H1 (cell line): ENCODE measurements around the gene CLBA1. TPM values are rescaled to one million over a fixed set of nuclear protein-coding genes. Genes with fewer than 3 reads are reported as not detected.

Experiments used
- CTCF ChIA-PET: fragments of 300-600 bp; sonication (Branson Sonifier 250); formaldehyde crosslinking; loops from one replicate; lab custom pipeline; 2021; ENCODE audit not compliant: partially characterized antibody; lab: Charles Lee
- POLR2A ChIA-PET: fragments of 300-600 bp; sonication (Branson Sonifier 250); formaldehyde crosslinking; loops from one replicate; lab custom pipeline; 2021; ENCODE audit warnings: inconsistent platforms; ENCODE audit not compliant: partially characterized antibody; lab: Charles Lee
- DNase-seq, 2 experiments: peaks; one replicate each; pipeline versions ENCODE4 v3.0.0 to v3.0.0-alpha.2; 2010 to 2022; ENCODE audit warnings: low spot score in 2 of 2, low read depth in 1 of 2, mixed read lengths in 1 of 2
- FAIRE-seq: peaks from 2 replicates; lab custom pipeline; 2011; peaks lifted over from hg19 to GRCh38; lab: Jason Lieb, UNC
- H2AFZ ChIP-seq: 2 replicates; pipeline ENCODE4 v1.8.1; 2012; ENCODE audit warnings: low read length, inconsistent platforms
- H2AK5ac ChIP-seq: 2 replicates; pipeline ENCODE4 v1.6.1; 2013; ENCODE audit warnings: low read depth, low read length
- H2BK120ac ChIP-seq: replicated peaks from 2 replicates; pipeline ENCODE3; 2013; ENCODE audit warnings: low read depth, low read length, inconsistent platforms
- H2BK12ac ChIP-seq: 2 replicates; pipeline ENCODE4 v1.6.1; 2013; ENCODE audit warnings: low read depth, low read length
- H2BK15ac ChIP-seq: 2 replicates; pipeline ENCODE4 v1.6.1; 2013; ENCODE audit warnings: low read length
- H2BK20ac ChIP-seq: 2 replicates; pipeline ENCODE4 v1.6.1; 2013; ENCODE audit warnings: low read length
- H2BK5ac ChIP-seq: 2 replicates; pipeline ENCODE4 v1.6.1; 2013; ENCODE audit warnings: low read depth, low read length
- H3K14ac ChIP-seq: 2 replicates; pipeline ENCODE4 v1.6.1; 2013; ENCODE audit warnings: inconsistent platforms; ENCODE audit not compliant: insufficient read length
- H3K18ac ChIP-seq: 2 replicates; pipeline ENCODE4 v1.6.1; 2013; ENCODE audit warnings: low read length; ENCODE audit errors: extremely low read depth
- H3K23ac ChIP-seq: 2 replicates; pipeline ENCODE4 v1.6.1; 2013; ENCODE audit warnings: inconsistent platforms; ENCODE audit not compliant: insufficient read length
- H3K23me2 ChIP-seq: 2 replicates; pipeline ENCODE4 v1.6.1; 2013; ENCODE audit warnings: low read depth, low read length
- H3K27ac ChIP-seq: 2 replicates; pipeline ENCODE4 v1.6.1; 2011; ENCODE audit warnings: low read depth, low read length, inconsistent platforms
- H3K27me3 ChIP-seq, 4 experiments: replicated peaks in 1 of 4; 1 replicate in 1 of 4; 2 replicates in 3 of 4; pipeline versions ENCODE4 v1.6.1 to v1.8.1; 2011 to 2013; ENCODE audit warnings: low read length in 3 of 4, mild to moderate bottlenecking in 3 of 4, inconsistent platforms in 2 of 4, mixed read lengths in 2 of 4, moderate library complexity in 1 of 4; ENCODE audit not compliant: control insufficient read depth in 3 of 4, insufficient read depth in 3 of 4; ENCODE audit errors: extremely low read depth in 1 of 4
- H3K36me3 ChIP-seq, 4 experiments: 2 replicates each; pipeline versions ENCODE4 v1.6.1 to v1.8.1; 2011 to 2013; ENCODE audit warnings: mild to moderate bottlenecking in 4 of 4, low read length in 3 of 4, moderate library complexity in 2 of 4, control low read depth in 1 of 4, inconsistent platforms in 1 of 4; ENCODE audit not compliant: insufficient read depth in 4 of 4, control insufficient read depth in 2 of 4
- H3K4ac ChIP-seq: replicated peaks from 2 replicates; pipeline ENCODE3; 2013; ENCODE audit warnings: low read length, low read depth, mixed read lengths, inconsistent platforms; ENCODE audit not compliant: insufficient read length
- H3K4me1 ChIP-seq, 4 experiments: replicated peaks in 1 of 4; 1 replicate in 1 of 4; 2 replicates in 3 of 4; pipeline versions ENCODE4 v1.6.1 to v1.8.1; 2011 to 2013; ENCODE audit warnings: low read length in 3 of 4, inconsistent platforms in 2 of 4, mixed read lengths in 1 of 4; ENCODE audit not compliant: insufficient read depth in 4 of 4, control insufficient read depth in 3 of 4
- H3K4me2 ChIP-seq, 2 experiments: 2 replicates each; pipeline versions ENCODE4 v1.6.1 to v1.8.1; 2011 to 2013; ENCODE audit warnings: low read depth in 2 of 2, low read length in 2 of 2, control low read depth in 1 of 2, inconsistent platforms in 1 of 2, mild to moderate bottlenecking in 1 of 2; ENCODE audit not compliant: insufficient read depth in 1 of 2
- H3K4me3 ChIP-seq, 4 experiments: fragments of 200-600, 300-600 bp in 1 of 4; sonication (generic), shearing (Covaris generic), sonication (Bioruptor Twin) in 1 of 4; 2 replicates each; pipeline versions ENCODE4 v1.5.1 to v1.8.1; 2011 to 2016; ENCODE audit warnings: low read length in 4 of 4, low read depth in 3 of 4, control low read depth in 2 of 4, inconsistent platforms in 2 of 4, mild to moderate bottlenecking in 2 of 4, mixed read lengths in 1 of 4, moderate library complexity in 1 of 4; ENCODE audit not compliant: insufficient read depth in 2 of 4; ENCODE audit errors: extremely low read depth in 1 of 4
- H3K56ac ChIP-seq: replicated peaks from 2 replicates; pipeline ENCODE3; 2013; ENCODE audit warnings: low read depth, mild to moderate bottlenecking, mixed read lengths, low read length, inconsistent platforms; ENCODE audit not compliant: insufficient read length
- H3K79me1 ChIP-seq: 2 replicates; pipeline ENCODE4 v1.6.1; 2013; ENCODE audit warnings: low read depth, low read length, control low read depth
- H3K79me2 ChIP-seq, 2 experiments: 2 replicates each; pipeline versions ENCODE4 v1.6.1 to v1.8.1; 2012 to 2013; ENCODE audit warnings: low read length in 2 of 2, mild to moderate bottlenecking in 2 of 2, inconsistent platforms in 1 of 2; ENCODE audit not compliant: insufficient read depth in 2 of 2, control insufficient read depth in 1 of 2
- H3K9ac ChIP-seq, 4 experiments: replicated peaks in 1 of 4; 1 replicate in 1 of 4; 2 replicates in 3 of 4; pipeline versions ENCODE4 v1.6.1 to v1.8.1; 2011 to 2013; ENCODE audit warnings: low read depth in 3 of 4, low read length in 3 of 4, control low read depth in 2 of 4, mild to moderate bottlenecking in 2 of 4, moderate library complexity in 2 of 4, inconsistent platforms in 1 of 4; ENCODE audit errors: extremely low read depth in 1 of 4
- H3K9me3 ChIP-seq, 2 experiments: 2 replicates each; pipeline versions ENCODE4 v1.6.1 to v1.8.1; 2012 to 2013; ENCODE audit warnings: mild to moderate bottlenecking in 2 of 2, moderate library complexity in 2 of 2, control low read depth in 1 of 2, inconsistent platforms in 1 of 2, low read depth in 1 of 2, low read length in 1 of 2, mixed read lengths in 1 of 2; ENCODE audit not compliant: insufficient read depth in 2 of 2
- H4K20me1 ChIP-seq, 2 experiments: replicated peaks in 1 of 2; 2 replicates each; pipeline versions ENCODE3 to v1.8.1; 2011 to 2013; ENCODE audit warnings: inconsistent platforms in 2 of 2, low read length in 2 of 2, mild to moderate bottlenecking in 1 of 2; ENCODE audit not compliant: insufficient read depth in 2 of 2, control insufficient read depth in 1 of 2
- H4K5ac ChIP-seq: 2 replicates; pipeline ENCODE4 v1.6.1; 2013; ENCODE audit warnings: low read length, low read depth, mixed read lengths, inconsistent platforms; ENCODE audit not compliant: insufficient read length
- H4K8ac ChIP-seq: 2 replicates; pipeline ENCODE4 v1.8.0; 2013; ENCODE audit warnings: mild to moderate bottlenecking, moderate library complexity, low read length, inconsistent platforms; ENCODE audit not compliant: insufficient read depth; ENCODE audit errors: extremely low read depth
- H4K91ac ChIP-seq: replicated peaks from 2 replicates; pipeline ENCODE3; 2013; ENCODE audit warnings: low read length, mixed read lengths, inconsistent platforms; ENCODE audit not compliant: insufficient read length
- GABPA ChIP-seq: IDR thresholded peaks from 2 replicates; pipeline ENCODE4 v1.6.1; 2011; ENCODE audit warnings: mild to moderate bottlenecking, low read length, moderate library complexity, borderline replicate concordance; ENCODE audit not compliant: insufficient read depth
- USF2 ChIP-seq: IDR thresholded peaks from 2 replicates; pipeline ENCODE4 v1.6.1; 2011; ENCODE audit warnings: low read length, improper control_type of control experiment
- WGBS, 2 experiments: shearing (Covaris generic) in 1 of 2; methylation state at CpG; one replicate each; pipeline versions ENCODE4 v1.1.6 to v1.1.7; 2013 to 2015; ENCODE audit warnings: low lambda C conversion rate in 2 of 2, mixed read lengths in 2 of 2, inconsistent platforms in 1 of 2, low coverage in 1 of 2, missing lambda C conversion rate in 1 of 2; ENCODE audit not compliant: insufficient replicate concordance in 2 of 2, insufficient coverage in 1 of 2, insufficient read length in 1 of 2; ENCODE audit errors: extremely low coverage in 1 of 2, missing lambda C conversion rate in 1 of 2; 5-methylcytosine and 5-hydroxymethylcytosine counted together
- polyA plus RNA-seq, 7 experiments: library from polyadenylated mRNA; depleted of rRNA in 3 of 7; stranded (reverse) in 5 of 7; unstranded in 2 of 7; fragments of >200 nt in 5 of 7; fragments of 200-250 nt in 2 of 7; gene quantifications; 1 replicate in 5 of 7; 2 replicates in 1 of 7; 4 replicates in 1 of 7; pipeline versions ENCODE4 v1.2.1 to v1.2.3, GENCODE V29; 2011 to 2013; ENCODE audit warnings: missing spikeins in 2 of 7, mixed read lengths in 2 of 7
- total RNA-seq: library from RNA; stranded (reverse); fragmentation: NEBNext Ultra II Directional; extraction: Animal tissue kit (Norgen Biotek cat#: 25700); gene quantifications from 2 replicates; pipeline ENCODE4 v1.2.1, GENCODE V29; 2021

The CLBA1 gene
- total and polyA plus RNA-seq, 2 of the 8 experiments (the other 6 are each of a cell fraction or from before 2014, with no cell fraction given): 1.6 to 2.4 TPM

GRCh38 chr14:105028251-105028927 is 42.8 kb downstream of the CLBA1 start:
- no peak overlapping the region for H3K4me3 ChIP-seq
- no peak overlapping the region for H2BK20ac ChIP-seq
- no peak overlapping the region for H3K23ac ChIP-seq
- no peak overlapping the region for H4K91ac ChIP-seq
- no peak overlapping the region for H2AK5ac ChIP-seq
- H3K79me1 ChIP-seq: no peaks in the 10 kb centered on the region
- H3K56ac ChIP-seq: no peak overlapping the region
- H3K4ac ChIP-seq: no peak overlapping the region
- no peak for DNase-seq
- no peaks in the 10 kb centered on the region for H4K20me1 ChIP-seq
- no peak overlapping the region for H3K4me2 ChIP-seq
- H4K5ac ChIP-seq: no peak overlapping the region
- no peak overlapping the region for H3K14ac ChIP-seq
- H2BK15ac ChIP-seq: no peak overlapping the region
- H2BK120ac ChIP-seq: no peak overlapping the region
- POLR2A ChIA-PET: interaction anchor here (1.8 kb wide), 1 partner anchor 12 kb away, joined by 4 read pairs; no protein-coding TSS in a partner anchor
- H3K79me2 ChIP-seq: no peaks in the 10 kb centered on the region
- no peaks in the 10 kb centered on the region for H3K4me1 ChIP-seq
- H3K23me2 ChIP-seq: no peaks in the 10 kb centered on the region
- no peak overlapping the region for H3K9ac ChIP-seq
- no peak overlapping the region for H3K27ac ChIP-seq
- CTCF ChIA-PET: interaction anchor here (0.9 to 2.6 kb wide), 7 partner anchors 9 to 462 kb away, joined by 3 to 11 read pairs (median 3); no protein-coding TSS in a partner anchor
- H3K18ac ChIP-seq: no peak overlapping the region
- H3K9me3 ChIP-seq: no peaks in the 10 kb centered on the region
- FAIRE-seq: no peak
- H3K36me3 ChIP-seq: no peaks in the 10 kb centered on the region
- H3K27me3 ChIP-seq: peaks cover 0 to 15% (median 10%) of the 10 kb centered on the region in 4 experiments; a peak in 5 of 7 replicates
- no peak overlapping the region for H2AFZ ChIP-seq
- H2BK5ac ChIP-seq: no peak overlapping the region
- WGBS, 2 experiments: 87% methylated on average over 12 of the region's 12 CpGs; no CpG with 5 or more reads in 1 of the 2 experiments
- no peak overlapping the region for H4K8ac ChIP-seq
- H2BK12ac ChIP-seq: no peak overlapping the region
- TF ChIP-seq USF2: no peak
- no peak for TF ChIP-seq GABPA
